H1 (cell line): ENCODE data around the gene RNF146. TPM values are rescaled to one million over a fixed set of nuclear protein-coding genes. Genes with fewer than 3 reads are reported as not detected.

Experiments used
- ATF3 ChIP-seq: IDR thresholded peaks from 2 replicates; pipeline ENCODE4 v1.6.1; 2011; ENCODE audit warnings: low read depth, mild to moderate bottlenecking, low read length; ENCODE audit not compliant: insufficient read depth
- CREB1 ChIP-seq: IDR thresholded peaks from 2 replicates; pipeline ENCODE4 v1.6.1; 2012; ENCODE audit warnings: inconsistent platforms
- KDM1A ChIP-seq: fragments of 200-600, 300-600 bp; sonication (generic); IDR thresholded peaks from 2 replicates; pipeline ENCODE4 v1.7.1; 2016; ENCODE audit warnings: mild to moderate bottlenecking, low read length, borderline replicate concordance
- SP4 ChIP-seq: IDR thresholded peaks from 2 replicates; pipeline ENCODE4 v1.6.1; 2012; ENCODE audit warnings: low read length, inconsistent platforms
- ZNF274 ChIP-seq: IDR thresholded peaks from 2 replicates; pipeline ENCODE4 v1.7.0; 2012; ENCODE audit warnings: low read length, borderline replicate concordance; ENCODE audit errors: extremely low read depth
- polyA plus RNA-seq, 7 experiments: library from polyadenylated mRNA; depleted of rRNA in 3 of 7; stranded (reverse) in 5 of 7; unstranded in 2 of 7; fragments of >200 nt in 5 of 7; fragments of 200-250 nt in 2 of 7; gene quantifications; 1 replicate in 5 of 7; 2 replicates in 1 of 7; 4 replicates in 1 of 7; pipeline versions ENCODE4 v1.2.1 to v1.2.3, GENCODE V29; 2011 to 2013; ENCODE audit warnings: missing spikeins in 2 of 7, mixed read lengths in 2 of 7
- total RNA-seq: library from RNA; stranded (reverse); fragmentation: NEBNext Ultra II Directional; extraction: Animal tissue kit (Norgen Biotek cat#: 25700); gene quantifications from 2 replicates; pipeline ENCODE4 v1.2.1, GENCODE V29; 2021

The RNF146 gene
- total and polyA plus RNA-seq, 2 of the 8 experiments (the other 6 are each of a cell fraction or from before 2014, with no cell fraction given) = 16.1 to 30.8 TPM

- TF ChIP-seq ATF3 (no peak), ZNF274 (no peak), CREB1 (no peak), SP4 (no peak), KDM1A (no peak)
Measured at GRCh38 chr6:127276331-127276730, 9.7 kb downstream of the RNF146 start (continued).
